Heart right ventricle (tissue), 16 donors: Measurements from ENCODE around the gene RNF144A. TPM values are rescaled to one million over a fixed set of nuclear protein-coding genes. Genes with fewer than 3 reads are reported as not detected.
A peak's percentile ranks its signal among the peaks of the same experiment; 100 is the strongest.

Source experiments
- ATAC-seq, 8 donors: fragments of 200-7000 bp; cut with Tn5 transposase; one replicate each; pipeline ENCODE4 v1.9.1; 2020; ENCODE audit warnings: mild to moderate bottlenecking in 8 of 8, moderate library complexity in 8 of 8, moderate number of reproducible peaks in 1 of 8
- DNase-seq, 2 donors: peaks; one replicate each; pipeline ENCODE4 v3.0.0-alpha.2; 2020
- H3K27ac ChIP-seq, 10 donors: fragments of 200-600 bp; sonication (generic) in 2 of 10; one replicate each; pipeline versions ENCODE4 v1.5.0 to v1.8.0; 2020 to 2022; ENCODE audit warnings: mild to moderate bottlenecking in 3 of 10
- H3K27me3 ChIP-seq, 7 donors: fragments of 200-600 bp; one replicate each; pipeline ENCODE4 v1.8.0; 2021 to 2022; ENCODE audit warnings: mild to moderate bottlenecking in 2 of 7
- H3K36me3 ChIP-seq, 9 donors: fragments of 200-600 bp; sonication (generic) in 1 of 9; one replicate each; pipeline versions ENCODE4 v1.5.0 to v1.8.0; 2020 to 2022; ENCODE audit warnings: mild to moderate bottlenecking in 2 of 9
- H3K4me1 ChIP-seq, 9 donors: fragments of 200-600 bp; sonication (generic) in 1 of 9; one replicate each; pipeline versions ENCODE4 v1.5.0 to v1.8.0; 2020 to 2022; ENCODE audit warnings: mild to moderate bottlenecking in 4 of 9
- H3K4me3 ChIP-seq, 10 donors: fragments of 200-600 bp; sonication (generic) in 2 of 10; one replicate each; pipeline versions ENCODE4 v1.5.0 to v1.8.0; 2020 to 2022; ENCODE audit warnings: mild to moderate bottlenecking in 7 of 10, moderate library complexity in 2 of 10
- H3K9me3 ChIP-seq, 11 donors: fragments of 200-600 bp in 10 of 11; sonication (generic) in 2 of 11; one replicate each; pipeline versions ENCODE4 v1.5.0 to v1.8.0; 2013 to 2022; ENCODE audit warnings: mild to moderate bottlenecking in 2 of 11, control low read depth in 1 of 11, moderate library complexity in 1 of 11
- WGBS, 2 donors: extraction: QIAGEN DNeasy Blood & Tissue Kit; methylation state at CpG; one replicate each; pipeline ENCODE4 v1.1.7; 2013; ENCODE audit warnings: inconsistent platforms in 1 of 2; 5-methylcytosine and 5-hydroxymethylcytosine counted together
- intact Hi-C, 10 donors: fragments of 100-400 bp; cut with DNase I; formaldehyde crosslinking; loops; one replicate each; pipeline versions ENCODE4 v1.11.1 to v1.14.2; 2022
- polyA plus RNA-seq, 2 donors: library from polyadenylated mRNA; stranded (reverse); fragments of 200-250 nt; gene quantifications; one replicate each; pipeline ENCODE4 v1.2.3, GENCODE V29; 2013
- total RNA-seq, 10 donors: library from RNA; stranded (reverse); fragmentation: NEBNext Ultra II Directional in 3 of 10; extraction: Animal tissue kit (Norgen Biotek cat#: 25700) in 3 of 10; gene quantifications; one replicate each; pipeline versions ENCODE4 v1.2.1 to v1.2.4, GENCODE V29; 2021 to 2023
- TF ChIP-seq, protein P1 (sequence below), 9 donors: fragments of 200-600 bp; sonication (generic) in 2 of 9; IDR thresholded peaks; one replicate each; pipeline versions ENCODE4 v1.5.0 to v1.8.0; 2021 to 2022; ENCODE audit warnings: antibody characterized with exemption in 9 of 9, mild to moderate bottlenecking in 5 of 9, moderate library complexity in 1 of 9
- donor health status: Arrhythmogenic right ventricular cardiomyopathy.
- donor health status: ischemic (EF 13 %, LVEDD 7.1; RV severe dilation, severe dysfunction).
- donor health status: healthy with polysubstance abuse.
- donor health status: DM: no; HTN: yes; CAD: no.
- donor health status: DM: no; HTN: no; CAD: no.
- donor health status: ischemic (EF 25% LVEDD 6.9; RV normal size, moderate dysfunction).
- donor health status: ischemic (EF 25% LVEDD 5.7; RV mildly dilated, moderate dysfunction).
- donor health status: healthy.
- donor health status: DM: yes; HTN: yes; CAD: no.
- donor health status: Ischemic cardiomyopathy.
- donor health status: ischemic (EF 35%, LVEDD 5.7; RV mildly dilated, moderate dysfunction).
- donor health status: nonischemic (EF 11% LVEDD 7.7; RV severe dilation, severe dysfunction).
- donor health status: DM: yes; HTN: yes; CAD: no.
- donor health status: PGD.
- donor health status: ischemic (EF 29% LVEDD 5.4; RV normal size, mild dysfunction).
- donor health status: nonischemic (EF 23%, LVEDD 6.1; RV moderate dilation, normal function).

RNF144A gene
- total and polyA plus RNA-seq, 12 donors = 3.6 to 19.7 (median 11.6) TPM

DNA sequence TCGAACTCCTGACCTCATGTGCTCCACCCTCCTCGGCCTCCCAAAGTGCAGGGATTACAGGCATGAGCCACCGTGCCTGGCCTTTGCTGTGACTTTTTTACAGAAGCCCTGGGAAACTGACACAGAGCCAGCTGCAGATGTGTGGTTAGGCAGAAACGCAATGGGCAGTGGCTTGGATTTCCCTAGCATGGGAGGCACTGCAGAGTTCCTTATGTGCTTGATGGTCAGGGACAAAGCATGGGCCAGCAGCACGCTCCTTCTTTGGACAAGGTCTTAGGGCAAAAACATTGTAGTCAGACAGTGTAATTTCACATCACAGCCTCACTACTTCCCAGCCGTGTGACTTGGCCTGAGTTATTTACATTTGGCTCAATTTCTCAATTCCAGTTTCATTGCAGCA is 153.9 kb downstream of the RNF144A start:
- no peak for ATAC-seq
- no peak overlapping the region for H3K4me3 ChIP-seq
- WGBS, 2 donors = 92 to 94% methylated on average over 6 of the region's 6 CpGs
- H3K36me3 ChIP-seq = no peaks in the 10 kb centered on the region
- H3K27ac ChIP-seq = peak overlapping the region in 1 of 10 donors; percentile 73
- H3K4me1 ChIP-seq = peaks cover 0 to 3% (median 0%) of the 10 kb centered on the region in 9 donors
- intact Hi-C loops = no loop called here
- TF ChIP-seq, protein P1, sequence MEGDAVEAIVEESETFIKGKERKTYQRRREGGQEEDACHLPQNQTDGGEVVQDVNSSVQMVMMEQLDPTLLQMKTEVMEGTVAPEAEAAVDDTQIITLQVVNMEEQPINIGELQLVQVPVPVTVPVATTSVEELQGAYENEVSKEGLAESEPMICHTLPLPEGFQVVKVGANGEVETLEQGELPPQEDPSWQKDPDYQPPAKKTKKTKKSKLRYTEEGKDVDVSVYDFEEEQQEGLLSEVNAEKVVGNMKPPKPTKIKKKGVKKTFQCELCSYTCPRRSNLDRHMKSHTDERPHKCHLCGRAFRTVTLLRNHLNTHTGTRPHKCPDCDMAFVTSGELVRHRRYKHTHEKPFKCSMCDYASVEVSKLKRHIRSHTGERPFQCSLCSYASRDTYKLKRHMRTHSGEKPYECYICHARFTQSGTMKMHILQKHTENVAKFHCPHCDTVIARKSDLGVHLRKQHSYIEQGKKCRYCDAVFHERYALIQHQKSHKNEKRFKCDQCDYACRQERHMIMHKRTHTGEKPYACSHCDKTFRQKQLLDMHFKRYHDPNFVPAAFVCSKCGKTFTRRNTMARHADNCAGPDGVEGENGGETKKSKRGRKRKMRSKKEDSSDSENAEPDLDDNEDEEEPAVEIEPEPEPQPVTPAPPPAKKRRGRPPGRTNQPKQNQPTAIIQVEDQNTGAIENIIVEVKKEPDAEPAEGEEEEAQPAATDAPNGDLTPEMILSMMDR (IDR thresholded peaks at IDR 0.05) = no peak
- H3K9me3 ChIP-seq = no peaks in the 10 kb centered on the region
- no peaks in the 10 kb centered on the region for H3K27me3 ChIP-seq
- DNase-seq = no peak

DNA sequence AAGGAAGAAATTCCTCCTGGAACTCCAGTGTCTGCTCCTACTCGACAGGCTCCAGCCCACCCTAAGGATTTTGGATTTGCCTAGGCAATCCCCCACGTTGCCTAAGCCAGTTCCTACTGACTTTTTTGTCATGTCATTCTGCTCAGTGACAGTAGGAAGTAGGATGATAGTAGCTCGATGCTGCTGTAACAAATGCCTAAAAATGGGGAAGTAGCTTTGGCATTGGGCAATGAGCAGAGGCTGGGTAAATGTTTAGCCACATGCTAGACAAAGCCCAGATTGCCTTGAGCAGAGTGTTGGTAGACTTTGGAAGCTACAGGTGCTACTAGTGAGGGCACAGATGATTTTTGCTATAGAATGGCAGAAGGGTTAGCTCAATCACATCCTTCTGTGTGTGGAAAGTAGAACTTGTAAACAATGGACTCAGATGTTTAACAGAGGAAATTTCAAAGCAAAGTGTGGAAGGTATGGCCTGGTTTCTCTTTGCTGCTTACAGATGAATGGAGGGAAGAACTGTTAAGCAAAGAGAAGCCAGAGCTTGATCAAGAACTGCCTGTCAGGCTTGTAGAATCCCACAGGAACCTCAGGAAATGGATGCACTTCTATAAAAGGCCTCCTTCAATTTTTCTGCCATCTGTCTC is 154.8 kb downstream of the RNF144A start:
- no peaks in the 10 kb centered on the region for H3K9me3 ChIP-seq
- H3K27ac ChIP-seq = peak overlapping the region in 1 of 10 donors; percentile 73
- ATAC-seq = peak in 2 of 8 donors; percentile 13 to 46
- 87 to 89% methylated on average over 3 of the region's 3 CpGs for WGBS, 2 donors
- DNase-seq = no peak
- TF ChIP-seq, protein P1 (IDR thresholded peaks at IDR 0.05) = no peak
- no peak overlapping the region for H3K4me3 ChIP-seq
- intact Hi-C loops = no loop called here
- H3K36me3 ChIP-seq = no peaks in the 10 kb centered on the region
- peaks cover 0 to 3% (median 0%) of the 10 kb centered on the region in 9 donors for H3K4me1 ChIP-seq
- H3K27me3 ChIP-seq = no peaks in the 10 kb centered on the region

DNA sequence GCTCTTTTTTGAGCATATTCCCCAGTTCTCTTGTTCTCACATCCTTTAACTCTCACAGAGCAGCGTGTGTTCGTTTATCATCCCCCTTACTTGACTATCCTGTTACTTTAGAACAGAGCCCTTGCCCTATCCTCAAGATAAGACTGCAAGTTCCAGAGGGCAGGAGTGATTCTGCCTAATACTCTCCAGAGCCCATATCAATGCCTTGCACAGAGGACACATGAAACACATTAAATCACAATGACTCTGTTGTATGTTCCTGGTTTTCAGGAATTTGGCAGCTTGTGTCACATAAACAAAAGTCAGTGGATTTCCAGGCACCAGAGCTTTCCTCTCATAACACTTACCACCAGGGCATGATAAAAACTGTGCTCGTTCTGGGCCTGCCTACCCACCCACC is 156.7 kb downstream of the RNF144A start:
- no peaks in the 10 kb centered on the region for H3K27me3 ChIP-seq
- DNase-seq = no peak
- no peak overlapping the region for H3K4me3 ChIP-seq
- no peak overlapping the region for H3K27ac ChIP-seq
- TF ChIP-seq, protein P1 (IDR thresholded peaks at IDR 0.05) = no peak
- WGBS, 2 donors = 65 to 73% methylated on average over 3 of the region's 3 CpGs
- no peaks in the 10 kb centered on the region for H3K9me3 ChIP-seq
- H3K4me1 ChIP-seq = peaks cover 0 to 13% (median 5%) of the 10 kb centered on the region in 9 donors
- intact Hi-C loops = no loop called here
- ATAC-seq = no peak
- H3K36me3 ChIP-seq = no peaks in the 10 kb centered on the region

DNA sequence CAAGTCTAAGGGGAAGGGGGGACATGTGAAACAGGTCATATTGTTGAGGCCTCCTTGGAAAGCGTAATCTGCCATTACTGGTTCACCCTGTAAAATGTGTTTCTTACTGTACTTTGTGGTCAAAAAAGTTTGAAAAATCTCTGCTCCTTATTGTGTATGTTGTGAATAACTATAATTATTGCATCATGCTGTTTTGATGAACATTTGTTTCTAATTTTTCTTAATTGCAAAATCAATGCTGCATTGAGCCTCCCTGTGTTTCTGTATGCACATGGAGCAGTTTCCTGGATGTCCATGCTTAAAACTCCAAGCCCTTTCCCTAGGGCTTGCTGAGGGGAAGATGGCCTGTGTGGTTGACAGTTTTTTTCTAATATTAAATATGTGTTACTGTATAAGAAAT is 158.6 kb downstream of the RNF144A start:
- intact Hi-C loops = no loop called here
- no peaks in the 10 kb centered on the region for H3K27me3 ChIP-seq
- H3K9me3 ChIP-seq = no peaks in the 10 kb centered on the region
- ATAC-seq (no peak), DNase-seq (no peak)
- no peak overlapping the region for H3K27ac ChIP-seq
- H3K36me3 ChIP-seq = no peaks in the 10 kb centered on the region
- WGBS, 2 donors = 94 to 96% methylated on average over 1 of the region's 1 CpG
- H3K4me3 ChIP-seq = no peak overlapping the region
- TF ChIP-seq, protein P1 (IDR thresholded peaks at IDR 0.05) = no peak
- peaks cover 0 to 13% (median 5%) of the 10 kb centered on the region in 9 donors for H3K4me1 ChIP-seq
